ENCODE measurements around the gene LRRN3.

LRRN3 gene

GRCh38 chr7:111053035-111053434 lies 37.9 kb upstream of the LRRN3 start:
- TF ChIP-seq TAF1 (IDR thresholded peaks at IDR 0.05; ENCODE audit: borderline replicate concordance, insufficient read depth, low read length) (no peak), FOXP2 (optimal IDR thresholded peaks at IDR 0.05; ENCODE audit: borderline replicate concordance, extremely low read depth, extremely low read length, insufficient read depth) (no peak), REST (IDR thresholded peaks at IDR 0.05; ENCODE audit: insufficient read depth in 1 of 2, low read depth in 2 of 2, low read length in 2 of 2) (no peak), SIN3A (IDR thresholded peaks at IDR 0.05; ENCODE audit: borderline replicate concordance, insufficient read depth, low read length) (no peak), POLR2AphosphoS5 (IDR thresholded peaks at IDR 0.05; ENCODE audit: low read depth, low read length) (no peak)

- TF ChIP-seq FOXP2 (optimal IDR thresholded peaks at IDR 0.05; ENCODE audit: borderline replicate concordance, extremely low read depth, extremely low read length, insufficient read depth) = no peak
- TF ChIP-seq POLR2AphosphoS5 (IDR thresholded peaks at IDR 0.05; ENCODE audit: low read depth, low read length) = no peak
- no peak for TF ChIP-seq REST (IDR thresholded peaks at IDR 0.05; ENCODE audit: insufficient read depth in 1 of 2, low read depth in 2 of 2, low read length in 2 of 2)
- no peak for TF ChIP-seq TAF1 (IDR thresholded peaks at IDR 0.05; ENCODE audit: borderline replicate concordance, insufficient read depth, low read length)
- no peak for TF ChIP-seq SIN3A (IDR thresholded peaks at IDR 0.05; ENCODE audit: borderline replicate concordance, insufficient read depth, low read length)
Measured at GRCh38 chr7:111056371-111056770, 34.6 kb upstream of the LRRN3 start.

GRCh38 chr7:111057066-111057465 lies 33.9 kb upstream of the LRRN3 start:
- TF ChIP-seq SIN3A (IDR thresholded peaks at IDR 0.05; ENCODE audit: borderline replicate concordance, insufficient read depth, low read length) (no peak), FOXP2 (optimal IDR thresholded peaks at IDR 0.05; ENCODE audit: borderline replicate concordance, extremely low read depth, extremely low read length, insufficient read depth) (no peak), POLR2AphosphoS5 (IDR thresholded peaks at IDR 0.05; ENCODE audit: low read depth, low read length) (no peak), REST (IDR thresholded peaks at IDR 0.05; ENCODE audit: insufficient read depth in 1 of 2, low read depth in 2 of 2, low read length in 2 of 2) (no peak), TAF1 (IDR thresholded peaks at IDR 0.05; ENCODE audit: borderline replicate concordance, insufficient read depth, low read length) (no peak)

- TF ChIP-seq TAF1 (IDR thresholded peaks at IDR 0.05; ENCODE audit: borderline replicate concordance, insufficient read depth, low read length) = no peak
Measured at GRCh38 chr7:111059833-111060232, 31.1 kb upstream of the LRRN3 start.

- no peak for TF ChIP-seq POLR2AphosphoS5 (IDR thresholded peaks at IDR 0.05; ENCODE audit: low read depth, low read length)
- no peak for TF ChIP-seq SIN3A (IDR thresholded peaks at IDR 0.05; ENCODE audit: borderline replicate concordance, insufficient read depth, low read length)
- no peak for TF ChIP-seq TAF1 (IDR thresholded peaks at IDR 0.05; ENCODE audit: borderline replicate concordance, insufficient read depth, low read length)
- TF ChIP-seq FOXP2 (optimal IDR thresholded peaks at IDR 0.05; ENCODE audit: borderline replicate concordance, extremely low read depth, extremely low read length, insufficient read depth) = no peak
- no peak for TF ChIP-seq REST (IDR thresholded peaks at IDR 0.05; ENCODE audit: insufficient read depth in 1 of 2, low read depth in 2 of 2, low read length in 2 of 2)
Measured at GRCh38 chr7:111063166-111063565, 27.8 kb upstream of the LRRN3 start.
